C4-2B (cell line): ENCODE measurements around the gene TP73.

ENCODE experiments used
- ZFX ChIP-seq: fragments of 450-650 bp; IDR thresholded peaks from 2 replicates; pipeline ENCODE4 v1.6.1; 2017
- TF ChIP-seq, protein P1 (sequence below): fragments of 450-650 bp; conservative IDR thresholded peaks from 2 replicates; pipeline ENCODE4 v1.5.1; 2017; ENCODE audit warnings: mild to moderate bottlenecking

GRCh38 chr1:3727825-3728776 is 75.8 kb downstream of the TP73 start:
- TF ChIP-seq, protein P1, sequence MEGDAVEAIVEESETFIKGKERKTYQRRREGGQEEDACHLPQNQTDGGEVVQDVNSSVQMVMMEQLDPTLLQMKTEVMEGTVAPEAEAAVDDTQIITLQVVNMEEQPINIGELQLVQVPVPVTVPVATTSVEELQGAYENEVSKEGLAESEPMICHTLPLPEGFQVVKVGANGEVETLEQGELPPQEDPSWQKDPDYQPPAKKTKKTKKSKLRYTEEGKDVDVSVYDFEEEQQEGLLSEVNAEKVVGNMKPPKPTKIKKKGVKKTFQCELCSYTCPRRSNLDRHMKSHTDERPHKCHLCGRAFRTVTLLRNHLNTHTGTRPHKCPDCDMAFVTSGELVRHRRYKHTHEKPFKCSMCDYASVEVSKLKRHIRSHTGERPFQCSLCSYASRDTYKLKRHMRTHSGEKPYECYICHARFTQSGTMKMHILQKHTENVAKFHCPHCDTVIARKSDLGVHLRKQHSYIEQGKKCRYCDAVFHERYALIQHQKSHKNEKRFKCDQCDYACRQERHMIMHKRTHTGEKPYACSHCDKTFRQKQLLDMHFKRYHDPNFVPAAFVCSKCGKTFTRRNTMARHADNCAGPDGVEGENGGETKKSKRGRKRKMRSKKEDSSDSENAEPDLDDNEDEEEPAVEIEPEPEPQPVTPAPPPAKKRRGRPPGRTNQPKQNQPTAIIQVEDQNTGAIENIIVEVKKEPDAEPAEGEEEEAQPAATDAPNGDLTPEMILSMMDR: no peak
- no peak for TF ChIP-seq ZFX
